A549 treated with Hydrocortisone at 1 μM for 4 hours (cell line): ENCODE results near the gene SLC6A6. TPM values are rescaled to one million over a fixed set of nuclear protein-coding genes. Genes with fewer than 3 reads are reported as not detected.

ENCODE experiments used
- total RNA-seq: library from RNA; stranded (reverse); fragments of 200-300 nt; extraction: Qiagen RNA extraction; gene quantifications from 5 replicates; pipeline ENCODE4 v1.2.3, GENCODE V29; 2022

Gene SLC6A6
- total RNA-seq, result 72.1 to 112 TPM (median 84.4 TPM) in 5 replicates

DNA sequence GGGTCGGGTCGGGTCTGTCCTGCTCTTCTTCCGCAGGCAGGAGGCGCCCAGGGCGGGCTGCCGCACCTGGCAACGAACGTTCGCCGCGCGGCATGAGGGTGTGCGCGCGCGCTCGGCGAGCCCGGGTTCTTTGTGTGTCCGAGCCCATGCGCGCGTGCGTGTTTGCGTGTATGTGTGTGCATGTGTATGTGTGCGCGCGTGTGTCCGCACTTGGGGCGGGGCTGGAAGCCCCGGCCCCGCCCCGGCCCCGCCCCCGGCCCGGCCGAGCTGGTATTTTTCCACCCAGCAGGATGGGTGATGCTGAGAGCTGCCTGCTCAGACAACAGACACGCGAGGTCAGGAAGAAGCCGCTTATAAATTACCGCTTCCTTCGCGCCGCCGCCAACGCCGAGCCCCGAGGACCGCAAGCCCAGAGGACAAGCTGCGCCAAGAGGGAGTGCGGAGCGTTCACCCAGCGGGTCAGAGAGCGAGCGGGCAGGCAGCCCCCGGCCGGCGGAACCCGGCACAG is at the start of gene SLC6A6:
Gene SLC6A6, plus strand, starts transcription at position 303 of the 508 bp plus-strand sequence. CDS start 41,029 bp downstream, outside the sequence.

Other genes starting within 250 kb of the SLC6A6 start
- gene XPC, start 224.0 kb upstream of the SLC6A6 start, total RNA-seq, result 29.5 to 38.7 TPM (median 31.8 TPM) in 5 replicates
- gene LSM3, start 223.8 kb upstream of the SLC6A6 start, total RNA-seq, result 20.1 to 24.1 TPM (median 22.2 TPM) in 5 replicates
- gene GRIP2, start 137.7 kb downstream of the SLC6A6 start, total RNA-seq, result 1.0 to 1.6 TPM (median 1.2 TPM) in 5 replicates
- gene CCDC174, start 249.2 kb downstream of the SLC6A6 start, total RNA-seq, result 10.3 to 15.9 TPM (median 13.8 TPM) in 5 replicates